BE2C (cell line): ENCODE results near the gene MOG.

Experiments
- DNase-seq: peaks from one replicate; pipeline ENCODE4 v3.0.0-alpha.2; 2020
- H3K27me3 ChIP-seq: fragments of 250-450 bp; sonication (Bioruptor Pico); 2 replicates; pipeline ENCODE4 v1.5.1; 2020; ENCODE audit warnings: mild to moderate bottlenecking
- H3K36me3 ChIP-seq: fragments of 250-450 bp; sonication (Bioruptor Pico); 2 replicates; pipeline ENCODE4 v1.5.1; 2020; ENCODE audit warnings: mild to moderate bottlenecking
- H3K4me1 ChIP-seq: fragments of 250-450 bp; sonication (Bioruptor Pico); 2 replicates; pipeline ENCODE4 v1.5.1; 2020
- H3K4me3 ChIP-seq: 2 replicates; pipeline ENCODE4 v1.5.1; 2011; ENCODE audit warnings: low read depth, low read length
- H3K9me3 ChIP-seq: fragments of 250-450 bp; sonication (Bioruptor Pico); 2 replicates; pipeline ENCODE4 v1.5.1; 2020
- TF ChIP-seq, protein P1 (sequence below): IDR thresholded peaks from 2 replicates; pipeline ENCODE4 v1.5.1; 2012; ENCODE audit warnings: mild to moderate bottlenecking, low read depth, low read length

Gene MOG

DNA sequence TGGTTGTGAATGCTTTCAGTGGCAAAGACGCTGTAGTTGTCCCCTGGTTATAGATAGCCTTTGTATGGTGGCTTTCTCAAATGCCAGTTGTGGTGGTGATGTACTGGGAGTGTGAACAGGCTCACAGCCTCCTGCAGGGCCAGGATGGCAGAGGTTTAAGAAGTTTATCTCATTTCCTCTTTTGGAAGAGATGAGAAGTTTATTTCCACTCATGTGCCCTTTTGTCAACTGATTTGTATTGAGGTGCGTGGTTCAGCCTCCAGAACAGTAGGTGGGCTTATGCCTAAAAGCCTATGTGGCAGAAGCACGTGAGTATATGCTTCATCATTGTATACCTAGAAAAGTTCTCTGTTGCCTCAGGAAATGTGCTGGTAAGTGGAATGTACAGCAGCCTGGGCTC is 37.7 kb downstream of the MOG start:
- H3K4me1 ChIP-seq: no peaks in the 10 kb centered on the region
- TF ChIP-seq, protein P1, sequence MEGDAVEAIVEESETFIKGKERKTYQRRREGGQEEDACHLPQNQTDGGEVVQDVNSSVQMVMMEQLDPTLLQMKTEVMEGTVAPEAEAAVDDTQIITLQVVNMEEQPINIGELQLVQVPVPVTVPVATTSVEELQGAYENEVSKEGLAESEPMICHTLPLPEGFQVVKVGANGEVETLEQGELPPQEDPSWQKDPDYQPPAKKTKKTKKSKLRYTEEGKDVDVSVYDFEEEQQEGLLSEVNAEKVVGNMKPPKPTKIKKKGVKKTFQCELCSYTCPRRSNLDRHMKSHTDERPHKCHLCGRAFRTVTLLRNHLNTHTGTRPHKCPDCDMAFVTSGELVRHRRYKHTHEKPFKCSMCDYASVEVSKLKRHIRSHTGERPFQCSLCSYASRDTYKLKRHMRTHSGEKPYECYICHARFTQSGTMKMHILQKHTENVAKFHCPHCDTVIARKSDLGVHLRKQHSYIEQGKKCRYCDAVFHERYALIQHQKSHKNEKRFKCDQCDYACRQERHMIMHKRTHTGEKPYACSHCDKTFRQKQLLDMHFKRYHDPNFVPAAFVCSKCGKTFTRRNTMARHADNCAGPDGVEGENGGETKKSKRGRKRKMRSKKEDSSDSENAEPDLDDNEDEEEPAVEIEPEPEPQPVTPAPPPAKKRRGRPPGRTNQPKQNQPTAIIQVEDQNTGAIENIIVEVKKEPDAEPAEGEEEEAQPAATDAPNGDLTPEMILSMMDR: no peak
- H3K9me3 ChIP-seq: no peaks in the 10 kb centered on the region
- DNase-seq: no peak
- no peaks in the 10 kb centered on the region for H3K27me3 ChIP-seq
- H3K36me3 ChIP-seq: no peaks in the 10 kb centered on the region
- H3K4me3 ChIP-seq: no peak overlapping the region

GRCh38 chr6:29696147-29697125 is 39.5 kb downstream of the MOG start:
- Histone ChIP-seq H3K36me3 (no peaks in the 10 kb centered on the region), H3K9me3 (no peaks in the 10 kb centered on the region), H3K4me1 (no peaks in the 10 kb centered on the region), H3K27me3 (no peaks in the 10 kb centered on the region), H3K4me3 (no peak overlapping the region)
- DNase-seq: no peak
- TF ChIP-seq, protein P1: peak; percentile 49

DNA sequence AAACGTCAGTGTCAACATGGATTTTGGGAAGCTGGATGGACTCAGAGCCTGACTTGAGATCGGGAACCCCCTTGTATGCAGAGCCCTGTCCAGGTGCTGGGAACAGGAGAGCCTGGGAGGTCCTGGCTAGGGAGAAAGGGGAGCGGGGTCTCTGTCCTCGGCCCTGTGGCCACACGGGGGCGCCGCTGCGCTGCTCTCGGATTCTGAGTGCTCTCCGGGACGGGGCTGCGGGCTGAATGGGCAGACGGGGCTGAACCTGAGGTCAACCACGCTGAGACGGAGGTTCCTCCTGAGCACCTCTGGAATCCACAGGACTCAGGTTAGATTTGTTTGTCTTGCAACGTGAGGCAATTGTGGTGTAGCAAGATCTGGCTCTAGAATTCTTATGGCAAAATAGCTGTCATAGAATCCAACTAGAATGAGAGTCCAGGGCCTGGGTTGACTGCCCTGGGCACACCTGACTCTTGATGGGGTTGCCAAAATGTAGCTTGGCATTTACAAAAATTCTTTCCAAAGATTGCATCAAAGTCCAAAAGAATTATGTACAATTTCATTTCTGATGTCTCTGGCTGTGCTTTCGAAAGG is 45.7 kb downstream of the MOG start:
- peak; percentile 79 for DNase-seq
- no peaks in the 10 kb centered on the region for H3K4me1 ChIP-seq
- no peaks in the 10 kb centered on the region for H3K36me3 ChIP-seq
- no peaks in the 10 kb centered on the region for H3K9me3 ChIP-seq
- TF ChIP-seq, protein P1: peak; percentile 71
- H3K4me3 ChIP-seq: no peak overlapping the region
- peaks cover 15% of the 10 kb centered on the region for H3K27me3 ChIP-seq

DNA sequence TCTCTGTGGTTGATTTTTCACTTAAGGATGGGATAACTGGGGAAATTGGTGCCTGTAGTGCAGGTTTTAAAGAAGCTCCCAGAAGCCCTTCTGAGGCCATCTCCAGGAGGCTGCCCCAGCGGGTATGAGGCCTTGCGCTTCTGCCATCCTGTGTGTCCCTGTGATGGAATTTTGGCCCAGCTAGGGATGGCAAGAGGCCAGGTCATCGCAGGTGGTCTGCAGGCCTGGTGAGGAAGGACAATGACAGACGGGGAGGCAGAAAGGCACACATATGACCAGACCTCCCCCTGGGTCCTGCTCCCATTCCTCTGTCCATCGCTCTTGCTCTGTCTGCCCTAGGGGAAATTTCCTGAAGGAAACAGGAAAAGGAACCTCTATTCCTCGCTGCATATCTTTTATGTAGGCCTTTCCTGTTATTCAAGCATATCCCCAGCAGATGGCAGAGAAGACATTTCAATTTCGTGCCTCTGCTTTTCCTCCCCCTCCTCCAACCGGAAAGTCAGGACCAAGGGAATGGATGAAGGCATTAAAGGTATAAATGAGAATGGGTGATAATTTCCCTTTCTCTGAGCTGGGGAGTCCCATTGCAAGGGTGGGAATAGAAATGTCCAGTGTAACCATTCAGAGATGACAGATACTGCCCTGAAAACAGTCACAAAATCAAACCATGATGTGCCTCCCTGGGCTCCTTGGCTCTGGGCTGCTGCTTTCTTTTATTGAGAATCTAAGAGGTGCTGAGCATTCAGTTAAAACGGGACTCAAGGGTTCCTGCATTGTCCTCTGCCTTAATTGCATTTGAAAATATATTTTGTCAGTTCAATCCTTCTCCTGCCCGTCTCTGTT is 48.7 kb downstream of the MOG start:
- Histone ChIP-seq H3K36me3 (no peaks in the 10 kb centered on the region), H3K4me3 (no peak overlapping the region), H3K27me3 (peaks cover 21% of the 10 kb centered on the region), H3K4me1 (no peaks in the 10 kb centered on the region), H3K9me3 (no peaks in the 10 kb centered on the region)
- peak; percentile 30 for DNase-seq
- TF ChIP-seq, protein P1: peak; percentile 65

DNA sequence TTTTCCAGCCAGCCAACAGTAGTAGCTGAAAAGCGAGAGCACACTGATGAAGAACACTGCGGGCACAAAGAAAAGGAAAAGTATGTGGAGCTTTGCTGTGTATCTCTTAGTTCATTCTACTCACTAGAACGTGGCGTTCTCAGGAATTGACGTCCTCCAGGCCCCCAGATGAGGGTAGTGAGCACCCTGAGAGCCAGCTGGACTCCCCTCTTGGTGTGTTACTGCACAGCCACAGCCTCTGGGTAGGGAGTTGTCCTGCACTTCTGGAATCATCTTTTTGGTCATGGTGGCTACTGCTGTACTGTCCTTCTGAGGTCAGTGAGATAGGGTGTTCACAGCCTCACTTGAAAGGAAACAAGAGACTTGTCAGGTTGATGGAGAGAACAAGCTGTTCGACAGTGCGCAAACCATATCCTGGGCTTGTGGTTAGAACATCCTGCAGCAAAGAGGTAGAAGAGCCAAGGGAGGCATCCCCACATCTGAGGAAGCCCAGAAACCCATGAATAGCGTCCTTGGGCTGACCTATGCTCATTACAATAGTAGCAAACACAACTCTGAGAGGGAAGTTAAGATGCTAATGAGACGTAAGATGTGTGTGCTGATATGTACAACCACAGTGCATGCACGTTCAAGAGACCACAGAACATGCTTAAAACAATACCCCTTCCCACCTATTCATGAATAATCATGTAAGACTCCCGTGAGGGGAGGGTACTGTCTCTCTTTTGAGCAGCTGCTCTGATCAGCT is 51.7 kb downstream of the MOG start:
- Histone ChIP-seq H3K36me3 (no peaks in the 10 kb centered on the region), H3K27me3 (peaks cover 15% of the 10 kb centered on the region), H3K4me3 (no peak overlapping the region), H3K9me3 (no peaks in the 10 kb centered on the region), H3K4me1 (no peaks in the 10 kb centered on the region)
- TF ChIP-seq, protein P1: no peak
- DNase-seq: no peak
